GM21367 (cell line): ENCODE data around the gene ALDH8A1.
"Not testable (repeated sequence)": the region's sequence is repeated elsewhere in the genome, so short reads cannot be mapped to it uniquely, and the experiment has no call there.

ENCODE experiments used
- ATAC-seq: cut with Tn5 transposase; IDR thresholded peaks from one replicate; pipeline ENCODE4 v1.9.1; 2021; ENCODE audit not compliant: unreplicated experiment

ALDH8A1 gene

GRCh38 chr6:134911547-134911946, 38.4 kb downstream of the ALDH8A1 start:
- ATAC-seq = no peak

GRCh38 chr6:134910593-134910935, 39.3 kb downstream of the ALDH8A1 start:
- no peak for ATAC-seq

DNA sequence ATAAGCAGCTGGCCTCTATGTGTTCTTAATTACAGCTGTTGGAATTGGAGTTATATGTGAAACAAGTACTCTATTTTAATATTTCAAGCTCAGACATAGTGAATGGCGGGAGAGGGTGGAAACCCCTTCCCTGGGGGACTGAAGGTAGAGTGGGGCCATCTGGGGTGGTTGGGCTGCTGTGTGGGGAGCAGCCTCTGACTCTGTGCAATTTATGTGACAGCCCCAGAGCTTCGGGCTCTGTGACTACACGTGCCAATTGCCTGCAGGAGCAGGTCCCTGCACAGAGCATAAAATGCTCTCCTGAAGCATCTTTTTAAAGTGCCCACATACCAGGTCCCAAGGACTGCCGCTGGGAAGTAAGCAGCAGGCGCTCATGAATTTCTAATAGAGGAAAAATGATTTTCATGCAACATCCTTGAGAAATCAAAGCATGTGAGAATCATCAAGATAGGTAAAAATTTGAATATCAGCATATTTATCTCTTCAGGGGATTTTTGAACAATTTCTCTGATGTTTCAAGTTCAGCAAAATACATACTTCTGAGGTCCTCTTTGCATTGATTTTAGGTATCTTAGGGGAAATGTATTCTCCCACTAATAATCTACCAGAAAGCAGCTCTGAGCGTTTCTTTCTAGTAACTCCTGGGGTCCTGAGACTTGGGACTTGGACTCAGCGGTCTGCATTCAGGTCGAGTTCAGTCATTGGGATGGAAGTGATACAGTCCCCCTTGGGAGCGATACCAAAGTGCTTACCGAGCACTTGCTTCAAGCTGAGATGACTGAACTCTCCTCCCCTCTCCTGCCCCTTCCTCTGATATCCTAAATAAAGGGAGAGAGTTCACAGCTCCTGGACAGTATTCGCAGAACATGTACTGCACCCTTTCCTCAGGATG, 40.0 kb downstream of the ALDH8A1 start:
- no peak for ATAC-seq

DNA sequence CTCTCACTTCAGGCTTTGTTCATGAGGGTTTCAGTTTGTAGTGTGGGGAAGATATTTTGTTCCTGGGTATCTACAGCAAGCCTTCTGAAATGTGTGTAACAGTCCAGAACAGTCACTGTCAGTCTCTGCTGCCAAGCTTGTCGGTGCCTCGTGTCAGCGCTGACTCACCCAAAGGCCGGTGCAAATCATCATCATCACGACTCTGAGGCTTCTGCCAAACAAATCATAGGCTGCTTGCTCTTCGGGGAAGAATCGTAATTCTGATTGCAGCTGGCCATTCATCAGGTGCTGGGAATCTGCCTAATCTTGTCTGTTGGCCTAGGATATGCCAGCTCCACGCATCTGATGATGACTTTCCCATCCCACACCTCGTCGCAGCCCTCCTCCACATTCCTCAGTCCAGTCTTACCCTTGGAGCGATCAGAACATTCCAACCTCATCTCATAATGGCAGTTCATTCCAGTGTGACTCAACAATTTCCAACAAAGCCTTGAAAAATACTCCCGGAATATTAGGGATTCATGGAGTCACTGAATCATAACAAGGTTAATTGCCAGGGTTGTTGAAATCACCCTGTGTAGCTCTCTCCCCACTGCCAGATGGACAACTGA, 40.9 kb downstream of the ALDH8A1 start:
- no peak for ATAC-seq

- ATAC-seq = not testable (repeated sequence)
Observed at GRCh38 chr6:134904731-134905130, 45.2 kb downstream of the ALDH8A1 start.

- ATAC-seq = no peak
Observed at GRCh38 chr6:134903448-134903847, 46.5 kb downstream of the ALDH8A1 start.

DNA sequence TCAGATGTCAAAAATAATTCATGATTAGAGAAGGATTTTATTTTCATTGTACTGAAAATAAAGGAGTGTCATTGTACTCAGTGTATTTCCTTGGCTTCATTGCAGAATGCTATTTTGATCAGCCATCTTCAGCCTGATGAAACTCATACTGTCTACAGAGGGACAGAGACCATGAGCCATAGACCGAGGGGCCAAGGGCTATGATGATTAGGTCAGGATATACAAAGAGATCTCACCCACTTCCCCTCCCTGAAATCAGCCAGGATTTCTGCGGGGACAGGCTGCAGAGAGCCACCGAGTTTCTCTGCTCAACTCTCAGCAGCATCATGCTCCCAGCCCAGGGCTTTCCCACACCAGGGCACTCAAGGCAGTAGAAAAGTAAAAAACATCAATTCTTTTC, 47.0 kb downstream of the ALDH8A1 start:
- no peak for ATAC-seq

- no peak for ATAC-seq
Observed at GRCh38 chr6:134902074-134902861, 47.6 kb downstream of the ALDH8A1 start.

DNA sequence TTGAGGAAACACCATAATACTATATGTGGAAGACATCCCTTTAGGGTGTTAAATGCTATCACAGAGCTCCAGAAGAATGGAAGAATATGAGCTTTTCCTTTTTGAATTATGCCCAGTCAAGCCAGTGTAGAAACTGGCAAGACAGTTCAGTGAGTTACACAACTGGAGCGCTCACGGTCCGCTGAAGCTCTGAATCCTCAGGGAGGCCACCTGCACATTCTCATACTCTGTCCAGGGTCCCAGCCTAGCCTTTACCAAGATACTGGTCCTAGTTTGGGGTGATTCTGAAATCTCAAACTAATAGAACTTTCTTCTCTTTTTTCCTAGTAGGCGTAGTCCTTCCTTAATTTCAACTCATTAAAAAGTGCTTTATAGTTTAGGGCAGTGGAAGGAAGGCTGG, 51.3 kb downstream of the ALDH8A1 start:
- no peak for ATAC-seq

DNA sequence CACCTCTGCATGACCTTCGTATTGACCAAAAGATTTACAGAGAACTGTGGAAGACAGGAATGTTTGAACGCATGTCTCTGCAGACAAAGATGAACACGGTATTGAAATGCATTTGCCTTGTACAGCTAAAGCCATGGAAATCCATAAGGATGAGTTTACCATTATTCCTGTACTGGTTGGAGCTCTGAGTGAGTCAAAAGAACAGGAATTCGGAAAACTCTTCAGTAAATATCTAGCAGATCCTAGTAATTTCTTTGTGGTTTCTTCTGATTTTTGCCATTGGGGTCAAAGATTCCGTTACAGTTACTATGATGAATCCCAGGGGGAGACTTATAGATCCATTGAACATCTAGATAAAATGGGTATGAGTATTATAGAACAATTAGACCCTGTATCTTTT, 51.7 kb downstream of the ALDH8A1 start:
- not testable (repeated sequence) for ATAC-seq

DNA sequence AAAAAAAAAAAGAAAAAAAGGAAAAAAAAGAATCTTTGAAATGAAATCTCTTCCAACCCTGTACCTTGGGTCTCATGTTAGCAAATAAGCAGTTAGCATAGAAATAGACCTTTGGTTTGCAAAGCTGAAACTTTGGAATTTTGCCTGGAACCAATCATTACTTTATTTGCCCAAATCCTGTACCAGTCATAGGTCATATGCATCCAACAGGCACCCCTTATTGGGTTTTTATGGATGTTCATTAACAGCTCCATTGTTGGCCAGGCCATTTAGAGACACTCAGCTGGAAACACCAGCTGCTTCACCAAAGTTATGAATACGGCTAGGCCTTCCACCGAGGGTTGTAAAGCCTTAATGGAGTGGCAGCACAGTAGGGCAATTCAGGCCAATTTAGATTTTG, 53.0 kb downstream of the ALDH8A1 start:
- no peak for ATAC-seq

- no peak for ATAC-seq
Observed at GRCh38 chr6:134894800-134895199, 55.1 kb downstream of the ALDH8A1 start.

DNA sequence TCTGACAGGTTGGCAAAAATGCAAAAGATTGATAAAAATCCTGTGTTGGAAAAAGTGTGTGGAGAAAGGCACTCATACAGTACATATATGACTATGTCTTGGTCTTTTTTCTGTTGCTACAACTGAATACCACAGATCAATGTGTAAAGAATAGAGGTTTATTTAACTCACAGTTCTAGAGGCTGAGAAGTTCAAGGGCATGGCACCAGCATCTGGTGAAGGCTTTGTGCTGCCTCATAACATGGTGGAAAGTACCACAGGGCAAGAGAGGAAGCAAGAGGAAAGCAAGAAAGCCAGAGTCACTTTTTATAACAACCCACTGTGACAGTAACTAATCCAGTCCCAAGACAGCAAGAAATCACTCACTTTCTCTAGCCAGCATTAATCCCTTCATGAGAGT, 57.5 kb downstream of the ALDH8A1 start:
- ATAC-seq = no peak

GRCh38 chr6:134891633-134892032, 58.3 kb downstream of the ALDH8A1 start:
- no peak for ATAC-seq

GRCh38 chr6:134888316-134888715, 61.6 kb downstream of the ALDH8A1 start:
- no peak for ATAC-seq

DNA sequence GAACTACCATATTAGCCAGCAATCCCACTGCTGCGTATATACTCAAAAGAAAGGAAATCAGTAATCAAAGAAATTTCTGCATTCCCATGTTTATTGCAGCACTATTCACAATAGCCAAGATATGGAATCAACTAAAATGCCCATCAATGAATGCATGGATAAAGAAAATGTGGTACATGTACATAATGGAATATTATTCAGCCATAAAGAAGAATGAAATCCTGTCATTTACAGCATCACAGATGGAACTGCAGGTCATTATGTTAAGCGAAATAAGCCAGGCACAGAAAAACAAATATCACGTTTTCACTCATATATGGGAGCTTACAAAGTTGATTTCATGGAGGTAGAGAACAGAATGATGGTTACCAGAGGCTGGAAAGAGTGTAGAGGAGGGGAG, 65.1 kb downstream of the ALDH8A1 start:
- no peak for ATAC-seq

- ATAC-seq = no peak
Observed at GRCh38 chr6:134883314-134883713, 66.6 kb downstream of the ALDH8A1 start.

DNA sequence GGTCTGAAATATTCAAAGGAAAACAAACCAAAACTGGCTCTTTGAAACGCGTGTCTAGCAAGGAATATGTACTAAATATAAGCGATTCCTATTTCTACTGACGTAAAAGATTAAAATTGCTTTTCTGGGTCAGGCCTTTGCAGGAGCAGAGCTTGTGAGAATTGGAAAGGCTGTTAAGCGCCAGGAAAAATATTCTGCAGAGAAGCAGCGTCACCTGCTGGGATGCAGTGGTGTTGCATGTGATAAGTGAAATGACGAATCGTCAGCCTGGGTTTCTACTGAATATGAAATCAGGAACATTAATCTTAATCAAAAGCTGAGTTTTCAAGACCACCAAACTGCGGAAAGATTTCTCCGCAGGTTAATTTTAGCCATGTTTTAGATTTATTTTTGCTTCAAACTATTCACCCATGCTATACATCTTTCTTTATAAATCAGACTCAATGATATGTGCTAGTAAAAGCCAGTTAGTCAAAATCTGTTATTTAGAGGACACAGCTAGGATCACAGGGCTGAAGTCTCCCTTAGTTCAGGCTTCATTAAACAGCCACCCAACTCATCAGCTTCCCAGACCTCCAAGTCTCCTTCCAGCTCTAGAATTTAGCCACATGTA, 67.4 kb downstream of the ALDH8A1 start:
- peak; percentile 64 for ATAC-seq

DNA sequence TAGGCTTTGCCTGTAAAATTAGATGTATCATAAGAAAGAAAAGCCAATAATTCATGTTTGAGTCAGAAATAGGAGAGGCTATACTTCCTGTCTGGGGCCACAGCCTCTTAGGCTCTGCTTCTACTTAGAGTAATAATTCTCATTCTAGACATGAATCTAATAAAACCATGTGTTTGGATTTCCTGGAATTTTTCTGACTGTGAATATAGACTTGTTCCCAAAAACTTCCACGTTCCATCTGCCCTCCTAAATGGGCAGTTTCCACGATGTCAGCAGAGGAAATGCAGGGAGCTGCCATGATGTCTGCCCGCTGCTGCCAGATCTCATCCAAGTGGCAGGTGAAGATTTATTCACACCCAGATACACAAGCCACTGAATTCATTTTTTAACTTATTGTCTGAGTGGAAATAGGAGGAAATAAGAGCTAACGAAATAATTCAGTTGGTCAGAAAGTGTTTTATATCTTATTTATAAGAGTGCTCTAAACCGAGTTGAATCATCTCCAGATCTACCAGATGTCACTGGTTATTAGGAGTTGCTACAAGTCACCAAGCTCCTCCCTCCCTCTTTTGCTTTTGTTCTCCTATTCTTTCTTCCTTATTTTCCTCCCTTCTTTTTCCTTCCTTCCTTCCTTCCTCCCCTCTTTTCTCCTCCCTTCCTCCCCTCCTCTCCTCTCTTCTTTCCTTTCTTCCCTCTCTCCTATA, 69.3 kb downstream of the ALDH8A1 start:
- ATAC-seq = no peak

GRCh38 chr6:134878136-134878535, 71.8 kb downstream of the ALDH8A1 start:
- ATAC-seq = no peak

DNA sequence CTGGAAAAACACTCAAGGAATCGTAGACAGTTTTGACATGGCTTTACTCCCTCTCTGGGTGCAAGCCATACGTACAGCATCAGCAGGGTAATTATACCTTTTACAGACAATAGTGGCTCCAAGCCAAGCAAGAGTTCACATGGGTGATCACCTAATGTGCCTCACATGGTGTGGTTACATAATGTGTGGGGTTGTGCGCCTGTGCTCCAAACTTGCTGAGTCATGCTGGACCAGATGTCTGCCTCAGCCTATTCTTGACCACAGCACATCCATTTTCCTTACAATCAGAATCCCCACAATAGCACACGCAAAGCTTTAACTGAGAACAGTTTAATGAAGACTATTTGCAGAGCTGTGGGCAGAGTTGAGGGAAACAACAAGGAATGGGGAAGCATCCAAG, 74.5 kb downstream of the ALDH8A1 start:
- ATAC-seq = no peak
